Stimulated activated CD8-positive, alpha-beta memory T cell treated with anti-CD3 and anti-CD28 coated beads, Interleukin-2, amount 100 ng/mL, for 48 hours (primary cell): ENCODE measurements around the gene CHD8.
"Not testable (repeated sequence)": the region's sequence is repeated elsewhere in the genome, so short reads cannot be mapped to it uniquely, and the experiment has no call there.

Experiments
- DNase-seq, 2 donors: peaks; one replicate each; pipeline ENCODE4 v3.0.0-alpha.2; 2020; ENCODE audit warnings: low read depth in 2 of 2

Gene CHD8

DNA sequence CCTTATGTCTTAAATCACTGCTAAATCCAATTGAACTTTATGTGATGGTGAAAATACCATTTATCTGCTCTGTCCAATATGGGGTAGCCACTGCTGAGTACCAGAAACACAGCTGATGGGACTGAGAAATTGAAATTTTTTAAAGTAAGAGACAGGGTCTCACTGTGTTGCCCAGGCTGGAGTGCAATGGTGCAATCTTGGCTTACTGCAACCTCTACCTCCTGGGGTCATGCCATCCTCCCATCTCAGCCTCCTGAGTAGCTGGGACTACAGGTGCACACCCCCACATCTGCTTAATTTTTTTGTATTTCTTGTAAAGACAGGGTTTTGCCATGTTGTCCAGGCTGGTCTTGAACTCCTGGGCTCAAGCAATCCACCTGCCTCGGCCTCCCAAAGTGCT is 83.1 kb downstream of the CHD8 start:
- not testable (repeated sequence) for DNase-seq

DNA sequence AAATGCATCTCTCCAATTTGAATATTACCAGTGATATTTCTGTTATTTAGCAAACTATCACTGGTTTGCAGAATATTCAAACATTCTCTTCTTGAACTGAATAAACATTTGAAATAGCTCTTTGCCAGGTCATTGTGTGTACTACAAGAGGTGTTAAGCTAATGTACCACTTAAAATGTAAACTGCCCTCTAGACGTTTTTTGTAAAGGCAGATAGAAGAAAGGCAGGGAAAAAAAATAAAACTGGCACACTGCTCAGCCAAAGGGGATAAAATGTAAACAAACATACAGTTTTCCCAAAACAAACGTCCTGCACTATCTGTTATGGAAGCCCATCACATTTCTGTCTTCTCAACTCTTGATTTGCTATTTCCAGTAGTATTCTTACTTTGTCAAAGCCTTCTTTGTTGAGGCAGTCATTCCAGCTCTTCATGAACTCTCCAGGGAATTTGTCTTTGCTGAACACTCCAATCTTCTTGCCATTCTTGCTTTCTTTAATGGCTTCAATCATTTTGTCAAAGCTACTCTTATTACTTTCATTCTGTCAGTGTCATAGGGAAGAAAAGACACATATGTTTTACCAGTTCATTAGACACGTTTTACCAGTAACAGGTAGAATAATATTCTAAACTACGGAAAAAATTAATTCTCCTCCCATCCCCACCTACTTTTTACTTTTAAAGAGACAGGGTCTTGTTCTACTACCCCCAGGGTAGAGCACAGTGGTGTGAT is 85.8 kb downstream of the CHD8 start:
- DNase-seq = no peak

DNA sequence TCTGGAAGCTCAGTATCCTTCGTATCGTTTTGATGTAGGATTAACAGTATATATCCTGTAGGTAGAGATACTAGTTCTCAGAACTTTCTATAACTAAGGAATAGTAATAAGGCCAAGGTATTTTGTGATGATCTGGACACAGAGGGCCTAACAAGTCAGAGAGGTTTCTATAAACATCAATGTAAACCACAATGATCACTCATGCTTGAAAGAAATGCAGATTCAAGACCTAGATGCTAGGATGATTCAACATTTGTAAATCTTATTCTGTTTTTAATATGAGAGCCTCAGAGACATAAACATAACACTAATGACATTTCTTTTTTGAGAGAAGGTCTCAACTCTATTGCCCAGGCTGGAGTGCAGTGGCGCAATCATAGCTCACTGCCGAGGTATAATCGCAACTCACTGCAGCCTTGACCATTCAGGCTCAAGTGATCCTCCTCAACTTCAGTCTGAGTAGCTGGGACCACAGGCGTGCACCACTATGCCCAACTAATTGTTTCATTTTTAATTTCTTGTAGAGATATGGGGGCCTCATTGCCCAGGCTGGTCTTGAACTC is 88.3 kb downstream of the CHD8 start:
- no peak for DNase-seq

DNA sequence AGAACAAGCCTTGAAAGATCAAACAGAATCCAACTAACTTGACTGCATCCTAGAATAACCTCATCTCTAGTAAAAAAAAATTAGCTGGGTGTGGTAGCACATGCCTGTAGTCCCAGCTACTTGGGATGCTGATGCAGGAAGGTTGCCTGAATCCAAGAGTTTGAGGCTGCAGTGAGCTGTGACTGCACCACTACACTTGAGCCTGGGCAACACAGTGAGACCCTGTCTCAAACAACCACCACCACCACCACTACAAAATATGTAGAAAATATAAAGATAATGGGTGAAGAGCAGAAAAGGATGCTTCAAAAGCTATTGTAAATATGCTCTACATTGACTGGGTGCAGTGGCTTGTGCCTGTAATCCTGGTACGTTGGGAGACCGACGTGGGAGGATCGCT is 99.4 kb downstream of the CHD8 start:
- no peak for DNase-seq

DNA sequence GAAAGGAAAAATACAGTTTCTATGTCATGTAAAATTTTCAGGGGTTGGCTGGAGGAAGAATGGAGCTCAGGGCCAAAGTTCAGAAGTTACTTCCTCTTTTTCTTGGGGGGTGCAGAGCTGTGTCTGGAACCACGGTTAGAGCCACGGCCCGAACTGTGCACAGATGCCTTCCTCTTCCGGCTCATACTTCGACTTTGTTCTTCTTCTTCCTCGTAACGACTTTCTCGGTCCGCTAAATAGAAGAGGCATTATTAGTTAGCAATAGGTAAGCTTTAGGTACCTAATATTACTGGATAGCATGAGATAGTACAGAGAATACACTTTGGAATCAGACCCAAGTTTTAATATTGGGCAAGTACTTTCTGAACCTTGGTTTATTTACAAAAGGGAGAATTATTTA is 103.3 kb downstream of the CHD8 start:
- no peak for DNase-seq

DNA sequence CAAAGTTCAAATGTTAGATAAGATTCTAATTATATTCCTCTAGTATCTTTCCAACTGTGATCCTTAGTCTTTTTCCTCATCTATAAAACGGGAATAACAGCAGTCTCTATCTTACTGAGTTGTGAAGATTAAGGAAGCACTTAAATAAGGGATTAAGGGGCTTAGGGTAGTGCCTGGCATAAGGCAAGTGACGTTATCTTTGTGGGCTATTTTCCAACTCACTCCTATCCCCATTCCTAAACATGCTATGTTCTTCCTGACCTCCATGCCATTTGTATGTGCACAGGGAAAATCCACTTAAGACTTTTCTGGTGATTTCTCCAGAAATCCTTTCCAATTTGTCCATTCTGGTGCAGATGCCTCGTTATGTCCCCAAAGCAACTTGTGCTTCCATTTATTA is 105.4 kb downstream of the CHD8 start:
- no peak for DNase-seq

DNA sequence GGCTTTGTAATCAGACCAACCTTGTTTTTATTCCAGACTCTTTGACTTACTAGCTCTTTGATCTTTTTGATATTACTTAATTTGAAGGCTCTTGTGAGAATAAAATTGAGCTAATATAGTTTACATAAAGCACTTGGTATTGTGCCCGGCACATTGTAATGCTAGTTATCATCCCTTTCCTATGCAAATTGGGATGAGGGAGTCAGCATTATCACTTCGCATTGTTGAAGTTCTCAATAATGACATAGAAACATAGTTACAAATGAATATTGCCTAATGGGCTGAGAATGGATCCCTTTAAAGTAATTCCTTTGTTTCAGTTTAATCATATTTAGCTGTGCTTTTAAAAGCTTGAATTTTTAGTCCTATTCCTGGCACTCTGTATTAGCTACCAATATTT is 108.7 kb downstream of the CHD8 start:
- DNase-seq = no peak

DNA sequence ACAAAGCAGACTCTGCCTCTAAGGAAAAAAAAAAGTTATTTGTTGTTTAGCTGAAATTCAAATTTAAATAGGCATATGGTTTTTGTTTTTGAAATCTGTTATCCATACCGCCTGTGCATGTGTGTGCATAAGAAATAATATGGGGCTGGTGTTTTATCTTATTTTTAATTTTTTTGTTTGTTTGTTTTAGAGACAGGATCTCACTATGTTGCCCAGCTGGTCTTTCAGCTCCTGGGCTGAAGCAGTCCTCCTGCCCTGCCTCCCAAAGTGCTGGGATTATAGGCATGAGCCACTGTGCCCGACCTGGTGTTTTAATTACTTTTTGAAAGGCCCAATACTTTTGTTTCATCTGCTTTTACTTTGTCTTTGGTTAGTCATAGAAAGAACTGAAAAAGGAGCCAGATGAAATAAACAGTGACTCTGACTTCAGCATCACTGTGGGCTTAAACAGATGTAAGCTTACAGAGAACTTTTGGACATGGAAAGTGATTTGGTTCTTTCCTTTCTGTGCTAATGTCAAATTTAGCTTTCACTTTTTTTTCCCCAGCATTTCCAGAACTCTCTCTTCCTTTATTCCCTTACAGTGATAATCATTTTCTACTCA is 109.3 kb downstream of the CHD8 start:
- DNase-seq = no peak

DNA sequence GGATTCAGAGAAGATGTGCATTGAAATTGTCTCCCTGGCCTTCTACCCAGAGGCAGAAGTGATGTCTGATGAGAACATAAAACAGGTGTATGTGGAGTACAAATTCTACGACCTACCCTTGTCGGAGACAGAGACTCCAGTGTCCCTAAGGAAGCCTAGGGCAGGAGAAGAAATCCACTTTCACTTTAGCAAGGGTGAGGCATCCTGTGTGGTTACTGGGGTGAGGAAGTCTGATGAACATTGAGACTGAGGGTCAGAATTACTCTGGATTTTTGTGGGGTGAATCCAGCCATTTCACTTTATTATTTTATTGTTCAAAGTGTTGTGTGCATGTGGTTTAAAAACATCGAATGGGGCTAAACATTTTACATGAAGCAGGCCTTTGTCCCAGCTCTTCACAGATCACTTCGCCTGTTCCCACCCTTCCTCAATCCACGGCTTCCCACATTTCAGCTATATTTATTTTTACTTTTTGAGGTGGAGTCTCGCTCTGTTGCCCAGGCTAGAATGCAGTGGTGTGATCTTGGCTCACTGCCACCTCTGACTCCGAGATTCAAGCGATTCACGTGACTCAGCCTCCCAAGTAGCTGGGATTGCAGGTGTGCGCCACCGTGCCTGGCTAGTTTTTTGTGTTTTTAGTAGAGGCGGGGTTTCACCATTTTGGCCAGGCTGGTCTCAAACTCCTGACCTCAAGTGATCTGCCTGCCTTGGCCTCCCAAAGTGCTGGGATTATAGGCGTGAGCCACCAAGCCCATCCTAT is 112.7 kb downstream of the CHD8 start:
- no peak for DNase-seq
